OCI-LY3 (cell line): ENCODE measurements around the gene NKD2.

Source experiments
- H2AFZ ChIP-seq: fragments of 200-600, 300-600 bp; shearing (Covaris generic); 2 replicates; pipeline ENCODE4 v1.6.0; 2014; ENCODE audit warnings: antibody characterized with exemption, low read depth, low read length
- H3K27ac ChIP-seq: fragments of 200-600, 300-600 bp; sonication (generic); 2 replicates; pipeline ENCODE4 v1.5.1; 2014; ENCODE audit warnings: mild to moderate bottlenecking, low read length, moderate library complexity, mixed read lengths
- H3K27me3 ChIP-seq: fragments of 200-600, 300-600 bp; sonication (generic); 2 replicates; pipeline ENCODE4 v1.6.1; 2014; ENCODE audit warnings: low read depth, low read length, mixed read lengths
- H3K36me3 ChIP-seq: fragments of 200-600, 300-600 bp; sonication (generic); replicated peaks from 2 replicates; pipeline ENCODE3; 2014; ENCODE audit warnings: low read depth, low read length, mixed read lengths
- H3K4me1 ChIP-seq: fragments of 300-600, 200-600 bp; sonication (generic); 2 replicates; pipeline ENCODE4 v1.6.1; 2014; ENCODE audit warnings: low read length, mixed read lengths
- H3K4me2 ChIP-seq: fragments of 200-600, 300-600 bp; sonication (generic); 2 replicates; pipeline ENCODE4 v1.6.1; 2014; ENCODE audit warnings: low read length, mixed read lengths
- H3K4me3 ChIP-seq: fragments of 300-600, 200-600 bp; sonication (generic); 2 replicates; pipeline ENCODE4 v1.5.1; 2014; ENCODE audit warnings: antibody characterized with exemption, mild to moderate bottlenecking, low read length, moderate library complexity
- H3K79me2 ChIP-seq: fragments of 300-600, 200-600 bp; shearing (Covaris generic); 2 replicates; pipeline ENCODE4 v1.6.1; 2014; ENCODE audit warnings: mild to moderate bottlenecking, low read length, mixed read lengths
- H3K9ac ChIP-seq: fragments of 300-600, 200-600 bp; shearing (Covaris generic); 2 replicates; pipeline ENCODE4 v1.6.0; 2014; ENCODE audit warnings: mild to moderate bottlenecking, low read length, moderate library complexity
- H3K9me3 ChIP-seq: fragments of 200-600, 300-600 bp; shearing (Covaris generic); 2 replicates; pipeline ENCODE4 v1.6.1; 2014; ENCODE audit warnings: low read length, mixed read lengths; ENCODE audit not compliant: insufficient read depth
- H4K20me1 ChIP-seq: fragments of 200-600, 300-600 bp; sonication (generic); 2 replicates; pipeline ENCODE4 v1.6.1; 2016; ENCODE audit warnings: low read length, mixed read lengths; ENCODE audit not compliant: insufficient read depth
- EZH2phosphoT487 ChIP-seq: fragments of 200-600 bp; shearing (Covaris generic); IDR thresholded peaks from 2 replicates; pipeline ENCODE4 v1.6.1; 2018; ENCODE audit warnings: antibody characterized with exemption, mixed run types, low read depth
- TF ChIP-seq, protein P1 (sequence below): fragments of 200-600, 300-600 bp; sonication (generic); IDR thresholded peaks from 2 replicates; pipeline ENCODE4 v1.5.1; 2014; ENCODE audit warnings: antibody characterized with exemption, low read length, low read depth

NKD2 gene

DNA sequence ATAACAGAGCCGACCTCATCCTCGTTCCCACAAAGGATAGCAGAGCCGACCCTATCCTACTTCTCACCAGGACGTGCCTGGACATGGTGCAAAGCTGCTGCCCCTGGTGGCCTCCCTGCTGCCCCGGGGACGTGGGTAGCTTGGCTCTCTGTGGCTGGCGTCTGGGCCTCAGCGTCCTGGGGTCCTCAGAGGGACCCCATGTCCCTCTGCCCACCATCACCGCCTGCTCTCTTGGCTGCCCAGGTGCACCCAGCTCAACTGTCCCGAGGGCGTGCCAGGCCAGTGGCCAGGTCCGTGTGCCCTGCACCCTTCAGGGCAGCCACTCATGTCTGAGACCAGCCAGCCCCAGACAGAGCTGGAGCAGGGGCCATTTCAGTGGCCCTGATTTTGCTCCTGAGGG is 8.5 kb downstream of the NKD2 start:
- no peak overlapping the region for H3K9ac ChIP-seq
- TF ChIP-seq EZH2phosphoT487 = no peak
- TF ChIP-seq, protein P1, sequence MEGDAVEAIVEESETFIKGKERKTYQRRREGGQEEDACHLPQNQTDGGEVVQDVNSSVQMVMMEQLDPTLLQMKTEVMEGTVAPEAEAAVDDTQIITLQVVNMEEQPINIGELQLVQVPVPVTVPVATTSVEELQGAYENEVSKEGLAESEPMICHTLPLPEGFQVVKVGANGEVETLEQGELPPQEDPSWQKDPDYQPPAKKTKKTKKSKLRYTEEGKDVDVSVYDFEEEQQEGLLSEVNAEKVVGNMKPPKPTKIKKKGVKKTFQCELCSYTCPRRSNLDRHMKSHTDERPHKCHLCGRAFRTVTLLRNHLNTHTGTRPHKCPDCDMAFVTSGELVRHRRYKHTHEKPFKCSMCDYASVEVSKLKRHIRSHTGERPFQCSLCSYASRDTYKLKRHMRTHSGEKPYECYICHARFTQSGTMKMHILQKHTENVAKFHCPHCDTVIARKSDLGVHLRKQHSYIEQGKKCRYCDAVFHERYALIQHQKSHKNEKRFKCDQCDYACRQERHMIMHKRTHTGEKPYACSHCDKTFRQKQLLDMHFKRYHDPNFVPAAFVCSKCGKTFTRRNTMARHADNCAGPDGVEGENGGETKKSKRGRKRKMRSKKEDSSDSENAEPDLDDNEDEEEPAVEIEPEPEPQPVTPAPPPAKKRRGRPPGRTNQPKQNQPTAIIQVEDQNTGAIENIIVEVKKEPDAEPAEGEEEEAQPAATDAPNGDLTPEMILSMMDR = no peak
- no peaks in the 10 kb centered on the region for H3K79me2 ChIP-seq
- H3K9me3 ChIP-seq = no peaks in the 10 kb centered on the region
- H3K27ac ChIP-seq = no peak overlapping the region
- no peak overlapping the region for H3K4me2 ChIP-seq
- H3K36me3 ChIP-seq = no peaks in the 10 kb centered on the region
- H3K27me3 ChIP-seq = no peaks in the 10 kb centered on the region
- H2AFZ ChIP-seq = no peak overlapping the region
- no peak overlapping the region for H3K4me3 ChIP-seq
- no peaks in the 10 kb centered on the region for H4K20me1 ChIP-seq
- no peaks in the 10 kb centered on the region for H3K4me1 ChIP-seq

DNA sequence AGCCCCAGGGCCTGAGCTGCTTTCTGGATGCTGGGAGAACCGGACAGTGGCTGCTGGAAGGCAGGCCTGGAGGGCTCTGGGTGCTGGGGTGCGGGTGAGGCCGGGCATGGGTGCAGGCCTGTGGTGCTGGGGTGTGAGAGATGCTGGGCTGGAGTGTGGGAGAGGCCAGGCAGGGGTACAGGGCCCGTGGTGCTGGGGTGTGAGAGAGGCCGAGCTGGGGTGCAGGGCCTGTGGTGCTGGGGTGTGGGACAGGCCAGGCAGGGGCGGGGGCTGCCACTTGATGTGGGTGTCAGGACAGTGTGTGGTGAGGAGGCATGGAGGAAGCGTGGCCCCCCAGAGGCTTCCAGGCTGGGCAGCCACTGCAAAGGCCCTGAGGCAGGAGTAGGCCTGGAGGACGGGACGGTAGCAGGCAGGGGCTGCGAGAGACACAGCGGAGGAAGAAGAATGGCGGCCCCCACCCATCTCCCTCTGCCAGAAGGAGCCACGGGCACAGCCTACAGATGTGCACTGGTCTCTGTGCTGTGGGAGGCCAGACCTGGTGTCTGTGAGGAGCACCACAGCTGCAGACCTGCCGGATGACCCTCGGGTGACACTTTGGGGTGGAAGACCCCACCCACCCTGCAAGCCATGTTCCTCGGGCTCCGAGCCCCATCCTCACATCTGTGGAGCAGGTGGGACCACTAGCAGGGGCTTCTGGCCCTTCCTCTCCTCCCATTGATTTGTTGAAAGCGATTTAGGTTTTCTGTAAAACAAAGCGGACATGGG is 9.3 kb downstream of the NKD2 start:
- Histone ChIP-seq H3K27ac (no peak overlapping the region), H3K9ac (no peak overlapping the region), H3K79me2 (no peaks in the 10 kb centered on the region), H3K4me1 (no peaks in the 10 kb centered on the region), H3K36me3 (no peaks in the 10 kb centered on the region), H4K20me1 (no peaks in the 10 kb centered on the region), H2AFZ (no peak overlapping the region), H3K9me3 (no peaks in the 10 kb centered on the region), H3K4me2 (no peak overlapping the region), H3K4me3 (no peak overlapping the region), H3K27me3 (no peaks in the 10 kb centered on the region)
- no peak for TF ChIP-seq EZH2phosphoT487
- TF ChIP-seq, protein P1 = no peak

DNA sequence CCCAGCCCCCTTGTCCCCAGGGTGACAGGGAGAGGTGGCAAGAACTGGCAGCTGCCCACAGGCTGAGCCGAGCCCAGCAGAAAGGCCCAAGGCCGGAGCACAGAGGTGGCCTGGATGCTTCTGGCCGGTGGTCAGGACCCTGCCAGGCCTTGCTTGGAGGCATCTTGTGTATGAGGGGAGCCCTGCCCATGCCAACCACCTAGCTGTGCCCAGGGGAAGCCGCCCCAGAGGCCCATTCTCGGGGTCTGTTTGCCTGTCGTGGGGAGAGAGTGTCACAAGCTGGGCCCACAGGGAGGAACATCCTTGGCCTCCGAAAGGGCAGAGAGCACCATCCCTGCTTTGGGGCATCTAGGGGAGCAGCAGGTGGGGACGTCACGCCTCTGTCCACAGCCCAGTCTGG is 10.0 kb downstream of the NKD2 start:
- Histone ChIP-seq H3K27ac (no peak overlapping the region), H3K4me1 (no peaks in the 10 kb centered on the region), H3K9me3 (no peaks in the 10 kb centered on the region), H2AFZ (no peak overlapping the region), H3K79me2 (no peaks in the 10 kb centered on the region), H3K4me2 (no peak overlapping the region), H3K27me3 (no peaks in the 10 kb centered on the region), H4K20me1 (no peaks in the 10 kb centered on the region), H3K4me3 (no peak overlapping the region), H3K36me3 (no peaks in the 10 kb centered on the region), H3K9ac (no peak overlapping the region)
- TF ChIP-seq, protein P1 = no peak
- TF ChIP-seq EZH2phosphoT487 = no peak

DNA sequence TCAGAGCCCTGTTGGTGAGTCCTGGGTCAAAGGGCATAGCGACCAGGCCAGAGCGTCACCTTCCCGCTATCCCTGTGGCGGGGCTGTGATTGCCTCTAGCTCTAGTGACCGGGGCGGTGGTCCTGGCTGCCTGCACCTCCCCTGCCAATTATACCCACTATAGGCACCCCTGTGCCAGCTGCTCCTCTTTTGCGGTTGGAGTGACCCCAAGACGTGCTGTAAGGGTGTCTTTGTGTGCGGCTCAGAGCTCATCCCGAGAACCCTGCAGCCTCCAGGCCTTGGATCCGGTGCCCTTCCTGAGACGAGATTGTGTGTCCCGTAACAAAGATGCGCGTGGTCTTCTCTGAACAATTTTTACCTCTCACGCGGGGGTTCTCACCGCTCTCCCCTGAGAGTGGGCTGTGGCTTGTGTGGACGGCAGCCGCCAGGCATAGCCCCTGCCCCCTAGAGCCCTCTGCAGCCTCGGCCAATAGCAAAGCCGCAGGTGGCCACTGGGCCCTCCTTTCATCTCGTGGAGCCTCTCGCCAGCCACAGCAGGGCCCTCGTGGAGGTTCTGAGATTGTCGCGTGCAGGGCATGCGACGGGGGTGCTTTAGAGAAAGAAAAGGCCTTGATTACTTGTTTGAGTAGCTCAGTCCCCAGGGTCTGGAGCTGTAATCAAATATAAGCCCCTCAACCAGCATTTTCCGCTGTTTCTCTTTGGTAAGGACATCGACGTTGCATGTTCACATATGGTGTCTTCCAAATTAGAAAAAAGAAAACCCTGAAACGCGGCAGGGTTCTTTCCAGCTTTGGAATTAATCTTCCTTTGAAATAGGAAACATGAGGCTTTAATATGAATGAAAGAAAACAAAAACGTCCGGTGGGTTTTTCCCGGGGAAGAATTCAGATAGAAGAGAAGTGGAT is 10.7 kb downstream of the NKD2 start:
- Histone ChIP-seq H2AFZ (no peak overlapping the region), H3K36me3 (no peaks in the 10 kb centered on the region), H3K79me2 (no peaks in the 10 kb centered on the region)

More for the DNA sequence above, 10.7 kb downstream of the NKD2 start:
- Histone ChIP-seq H3K4me3 (no peak overlapping the region), H3K9me3 (no peaks in the 10 kb centered on the region), H3K4me2 (no peak overlapping the region), H3K9ac (no peak overlapping the region), H4K20me1 (no peaks in the 10 kb centered on the region), H3K27me3 (no peaks in the 10 kb centered on the region), H3K4me1 (no peaks in the 10 kb centered on the region), H3K27ac (no peak overlapping the region)
- TF ChIP-seq, protein P1 = no peak
- TF ChIP-seq EZH2phosphoT487 = no peak
